Aorta (tissue), 5 donors: ENCODE results near the gene DUSP15. TPM values are rescaled to one million over a fixed set of nuclear protein-coding genes. Genes with fewer than 3 reads are reported as not detected.

Experiments
- ATAC-seq: fragments of 200-7000 bp; cut with Tn5 transposase; one replicate; pipeline ENCODE4 v1.9.1; 2022; ENCODE audit warnings: moderate library complexity; ENCODE audit not compliant: low FRiP score
- DNase-seq, 2 donors: peaks; one replicate each; pipeline ENCODE4 v3.0.0-alpha.2; 2020
- H3K27ac ChIP-seq, 2 donors: one replicate each; pipeline ENCODE4 v1.5.1; 2013; ENCODE audit warnings: low read length in 2 of 2, mild to moderate bottlenecking in 2 of 2, moderate library complexity in 2 of 2, control low read depth in 1 of 2, inconsistent platforms in 1 of 2, low read depth in 1 of 2
- H3K27me3 ChIP-seq, 2 donors: one replicate each; pipeline ENCODE4 v1.6.1; 2013; ENCODE audit warnings: control low read depth in 1 of 2, low read length in 1 of 2, mild to moderate bottlenecking in 1 of 2, moderate library complexity in 1 of 2; ENCODE audit not compliant: insufficient read depth in 2 of 2, control insufficient read depth in 1 of 2
- H3K36me3 ChIP-seq, 2 donors: one replicate each; pipeline ENCODE4 v1.6.1; 2013; ENCODE audit warnings: control low read depth in 1 of 2, low read length in 1 of 2, mild to moderate bottlenecking in 1 of 2; ENCODE audit not compliant: insufficient read depth in 2 of 2, control insufficient read depth in 1 of 2
- H3K4me1 ChIP-seq, 2 donors: one replicate each; pipeline ENCODE4 v1.6.1; 2013; ENCODE audit warnings: low read length in 2 of 2, control low read depth in 1 of 2, mild to moderate bottlenecking in 1 of 2, moderate library complexity in 1 of 2; ENCODE audit not compliant: insufficient read depth in 2 of 2, control insufficient read depth in 1 of 2
- H3K4me3 ChIP-seq, 2 donors: one replicate each; pipeline ENCODE4 v1.5.1; 2013; ENCODE audit warnings: low read length in 2 of 2, control low read depth in 1 of 2, mild to moderate bottlenecking in 1 of 2
- H3K9me3 ChIP-seq: one replicate; pipeline ENCODE4 v1.6.1; 2013; ENCODE audit warnings: mild to moderate bottlenecking, low read length; ENCODE audit not compliant: control insufficient read depth
- whole genome bisulfite sequencing, 2 donors: extraction: QIAGEN DNeasy Blood & Tissue Kit; methylation state at CpG; one replicate each; pipeline ENCODE4 v1.1.7; 2013; 5-methylcytosine and 5-hydroxymethylcytosine counted together
- intact Hi-C, 2 donors: fragments of 100-400 bp; cut with DNase I; formaldehyde crosslinking; loops; one replicate each; pipeline versions ENCODE4 v1.14.2 to v1.15.0; 2022
- polyA plus RNA-seq, 2 donors: library from polyadenylated mRNA; stranded (reverse); fragments of 200-250 nt; gene quantifications; one replicate each; pipeline ENCODE4 v1.2.3, GENCODE V29; 2013
- total RNA-seq, 2 donors: library from RNA; stranded (reverse); fragmentation: NEBNext Ultra II Directional; extraction: Animal tissue kit (Norgen Biotek cat#: 25700); gene quantifications; one replicate each; pipeline ENCODE4 v1.2.1, GENCODE V29; 2021
- donor health status: healthy with polysubstance abuse.
- donor health status: Bipolar disorder and iron deficiency.
- donor health status: DM: no; HTN: no; CAD: no.
- donor health status: DM: no; HTN: no; CAD: no.
- donor health status: DM: yes; HTN: yes; CAD: no.

Gene DUSP15
- total and polyA plus RNA-seq, 4 donors = 2.4 to 31.7 (median 3.7) TPM

- ATAC-seq = no peak
- Histone ChIP-seq H3K36me3 (no peaks in the 10 kb centered on the region), H3K27me3 (no peaks in the 10 kb centered on the region), H3K4me3 (no peak overlapping the region), H3K9me3 (no peaks in the 10 kb centered on the region), H3K4me1 (no peaks in the 10 kb centered on the region), H3K27ac (no peak overlapping the region)
- 82 to 84% methylated on average over 2 of the region's 2 CpGs for WGBS, 2 donors
- no peak for DNase-seq
- intact Hi-C loops = no loop called here
Measured at GRCh38 chr20:31875671-31876070, 5.3 kb upstream of the DUSP15 start.

- H3K27me3 ChIP-seq = no peaks in the 10 kb centered on the region
- H3K4me3 ChIP-seq = no peak overlapping the region
- ATAC-seq = no peak
- DNase-seq = peak in 1 of 2 donors; percentile 51
- no peaks in the 10 kb centered on the region for H3K9me3 ChIP-seq
- H3K4me1 ChIP-seq = no peaks in the 10 kb centered on the region
- WGBS, 2 donors = 93% methylated on average over 6 of the region's 6 CpGs
- intact Hi-C loops = no loop called here
- no peak overlapping the region for H3K27ac ChIP-seq
- H3K36me3 ChIP-seq = no peaks in the 10 kb centered on the region
Measured at GRCh38 chr20:31872406-31872805, 2.1 kb upstream of the DUSP15 start.

GRCh38 chr20:31871618-31871954, 1.3 kb upstream of the DUSP15 start:
- ATAC-seq = no peak
- Histone ChIP-seq H3K36me3 (no peaks in the 10 kb centered on the region), H3K9me3 (no peaks in the 10 kb centered on the region), H3K27me3 (no peaks in the 10 kb centered on the region), H3K27ac (no peak overlapping the region), H3K4me1 (no peaks in the 10 kb centered on the region), H3K4me3 (no peak overlapping the region)
- WGBS, 2 donors = 95 to 98% methylated on average over 1 of the region's 1 CpG
- intact Hi-C loops = no loop called here
- DNase-seq = no peak

GRCh38 chr20:31870726-31871617, 645 bp upstream of the DUSP15 start:
- intact Hi-C loops = no loop called here
- Histone ChIP-seq H3K4me1 (no peaks in the 10 kb centered on the region), H3K36me3 (no peaks in the 10 kb centered on the region), H3K4me3 (peak overlapping the region; percentile 41 to 90), H3K27ac (no peak overlapping the region), H3K9me3 (no peaks in the 10 kb centered on the region), H3K27me3 (no peaks in the 10 kb centered on the region)
- ATAC-seq (no peak), DNase-seq (no peak)
- WGBS, 2 donors = 5% methylated on average over 17 to 24 of the region's 24 CpGs

- H3K4me3 ChIP-seq = peak overlapping the region in 1 of 2 donors; percentile 41
- peak; percentile 10 for ATAC-seq
- no peak for DNase-seq
- WGBS, 2 donors = 0 to 2% methylated on average over 1 of the region's 1 CpG
- intact Hi-C loops = no loop called here
- no peaks in the 10 kb centered on the region for H3K36me3 ChIP-seq
- no peaks in the 10 kb centered on the region for H3K9me3 ChIP-seq
- H3K27me3 ChIP-seq = no peaks in the 10 kb centered on the region
- peak overlapping the region in 1 of 2 donors; percentile 3 for H3K27ac ChIP-seq
- no peaks in the 10 kb centered on the region for H3K4me1 ChIP-seq
Measured at GRCh38 chr20:31869673-31869941, 720 bp downstream of the DUSP15 start.

- Histone ChIP-seq H3K27me3 (no peaks in the 10 kb centered on the region), H3K4me1 (no peaks in the 10 kb centered on the region), H3K27ac (no peak overlapping the region), H3K4me3 (no peak overlapping the region), H3K9me3 (no peaks in the 10 kb centered on the region), H3K36me3 (no peaks in the 10 kb centered on the region)
- WGBS, 2 donors = 66 to 72% methylated on average over 12 of the region's 12 CpGs
- DNase-seq (no peak), ATAC-seq (no peak)
- intact Hi-C loops = no loop called here
Measured at GRCh38 chr20:31868853-31869672, 1.3 kb downstream of the DUSP15 start.

- H3K27me3 ChIP-seq = no peaks in the 10 kb centered on the region
- intact Hi-C loops = no loop called here
Measured at GRCh38 chr20:31866221-31866620, 4.1 kb downstream of the DUSP15 start.

GRCh38 chr20:31864521-31865400, 5.6 kb downstream of the DUSP15 start:
- 79 to 95% methylated on average over 12 of the region's 12 CpGs for WGBS, 2 donors
- ATAC-seq (no peak), DNase-seq (no peak)
- no peak overlapping the region for H3K4me3 ChIP-seq
- intact Hi-C loops = no loop called here
- no peaks in the 10 kb centered on the region for H3K9me3 ChIP-seq
- no peaks in the 10 kb centered on the region for H3K27me3 ChIP-seq
- H3K36me3 ChIP-seq = no peaks in the 10 kb centered on the region
- no peak overlapping the region for H3K27ac ChIP-seq
- H3K4me1 ChIP-seq = no peaks in the 10 kb centered on the region

More at GRCh38 chr20:31866221-31866620, 4.1 kb downstream of the DUSP15 start:
- H3K36me3 ChIP-seq = no peaks in the 10 kb centered on the region
- H3K4me3 ChIP-seq = no peak overlapping the region
- DNase-seq (no peak), ATAC-seq (no peak)
- no peak overlapping the region for H3K27ac ChIP-seq
- H3K4me1 ChIP-seq = no peaks in the 10 kb centered on the region
- no peaks in the 10 kb centered on the region for H3K9me3 ChIP-seq
- WGBS, 2 donors = 79 to 80% methylated on average over 3 of the region's 3 CpGs
